ENCODE measurements around the gene MAP10.

Gene MAP10

GRCh38 chr1:232789651-232790050, 15.6 kb upstream of the MAP10 start:
- Mint-ChIP-seq H3K9me3 (no peaks in the 10 kb centered on the region), H3K4me1 (peaks cover 14% of the 10 kb centered on the region), H3K27me3 (ENCODE audit: low read depth) (peaks cover 3% of the 10 kb centered on the region), H3K36me3 (ENCODE audit: low read depth) (no peaks in the 10 kb centered on the region), H3K27ac (no peak overlapping the region), H3K4me3 (no peak overlapping the region)
- no peak for TF ChIP-seq CTCF (IDR thresholded peaks at IDR 0.05; ENCODE audit: unreplicated experiment in 3 of 3)

DNA sequence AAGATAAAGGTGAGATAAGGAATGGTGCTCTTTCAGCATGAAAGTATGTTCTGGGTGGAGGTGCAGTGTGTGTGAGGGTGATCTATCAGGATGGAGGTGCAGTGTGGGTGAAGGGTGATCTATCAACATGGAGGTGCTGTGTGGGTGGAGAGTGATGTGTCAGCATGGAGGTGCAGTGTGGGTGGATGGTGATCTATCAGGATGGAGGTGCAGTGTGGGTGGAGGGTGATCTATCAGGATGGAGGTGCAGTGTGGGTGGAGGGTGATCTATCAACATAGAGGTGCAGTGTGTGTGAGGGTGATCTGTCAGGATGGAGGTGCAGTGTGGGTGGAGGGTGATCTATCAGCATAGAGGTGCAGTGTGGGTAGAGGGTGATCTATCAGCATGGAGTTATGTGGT, 12.3 kb upstream of the MAP10 start:
- TF ChIP-seq CTCF (IDR thresholded peaks at IDR 0.05; ENCODE audit: unreplicated experiment in 3 of 3): no peak
- Mint-ChIP-seq H3K4me3 (no peak overlapping the region), H3K36me3 (ENCODE audit: low read depth) (no peaks in the 10 kb centered on the region), H3K27me3 (ENCODE audit: low read depth) (peaks cover 3% of the 10 kb centered on the region), H3K9me3 (no peaks in the 10 kb centered on the region), H3K4me1 (peaks cover 25% of the 10 kb centered on the region), H3K27ac (peak overlapping the region in 1 of 3 experiments; percentile 4)

- H3K4me1 Mint-ChIP-seq: peaks cover 25% of the 10 kb centered on the region
- no peak overlapping the region for H3K4me3 Mint-ChIP-seq
- H3K9me3 Mint-ChIP-seq: no peaks in the 10 kb centered on the region
- peak in 1 of 3 experiments; percentile 12 for TF ChIP-seq CTCF (IDR thresholded peaks at IDR 0.05; ENCODE audit: unreplicated experiment in 3 of 3)
- no peaks in the 10 kb centered on the region for H3K36me3 Mint-ChIP-seq (ENCODE audit: low read depth)
- H3K27ac Mint-ChIP-seq: peak overlapping the region in 1 of 3 experiments; percentile 32
- H3K27me3 Mint-ChIP-seq (ENCODE audit: low read depth): no peaks in the 10 kb centered on the region
Observed at GRCh38 chr1:232793944-232794343, 11.3 kb upstream of the MAP10 start.

- H3K36me3 Mint-ChIP-seq (ENCODE audit: low read depth): no peaks in the 10 kb centered on the region
- H3K4me3 Mint-ChIP-seq: no peak overlapping the region
- H3K4me1 Mint-ChIP-seq: peaks cover 25% of the 10 kb centered on the region
- TF ChIP-seq CTCF (IDR thresholded peaks at IDR 0.05; ENCODE audit: unreplicated experiment in 3 of 3): no peak
- no peaks in the 10 kb centered on the region for H3K9me3 Mint-ChIP-seq
- H3K27ac Mint-ChIP-seq: no peak overlapping the region
- no peaks in the 10 kb centered on the region for H3K27me3 Mint-ChIP-seq (ENCODE audit: low read depth)
Observed at GRCh38 chr1:232795497-232796053, 9.6 kb upstream of the MAP10 start.

GRCh38 chr1:232797856-232798510, 7.2 kb upstream of the MAP10 start:
- Mint-ChIP-seq H3K36me3 (ENCODE audit: low read depth) (no peaks in the 10 kb centered on the region), H3K4me3 (no peak overlapping the region), H3K27me3 (ENCODE audit: low read depth) (no peaks in the 10 kb centered on the region), H3K9me3 (no peaks in the 10 kb centered on the region), H3K27ac (no peak overlapping the region), H3K4me1 (peaks cover 21% of the 10 kb centered on the region)
- TF ChIP-seq CTCF (IDR thresholded peaks at IDR 0.05; ENCODE audit: unreplicated experiment in 3 of 3): no peak

- Mint-ChIP-seq H3K9me3 (no peaks in the 10 kb centered on the region), H3K4me1 (peaks cover 15% of the 10 kb centered on the region), H3K27ac (no peak overlapping the region), H3K36me3 (ENCODE audit: low read depth) (no peaks in the 10 kb centered on the region), H3K27me3 (ENCODE audit: low read depth) (peaks cover 3% of the 10 kb centered on the region), H3K4me3 (no peak overlapping the region)
- TF ChIP-seq CTCF (IDR thresholded peaks at IDR 0.05; ENCODE audit: unreplicated experiment in 3 of 3): no peak
Observed at GRCh38 chr1:232798920-232799319, 6.3 kb upstream of the MAP10 start.
